Esophagus squamous epithelium (tissue), 5 donors: ENCODE data around the gene POLA1. TPM values are rescaled to one million over a fixed set of nuclear protein-coding genes. Genes with fewer than 3 reads are reported as not detected.

ENCODE experiments used
- DNase-seq: peaks from one replicate; lab custom pipeline; 2025; lab: John Stamatoyannopoulos, UW
- H3K27ac ChIP-seq, 4 donors: fragments of 200-600 bp; sonication (generic); one replicate each; pipeline ENCODE4 v1.5.1; 2016 to 2019; ENCODE audit warnings: mild to moderate bottlenecking in 1 of 4
- H3K27me3 ChIP-seq, 4 donors: fragments of 200-600 bp; sonication (generic); 1 replicate in 3 of 4; 2 replicates in 1 of 4; pipeline versions ENCODE4 v1.5.1 to v1.6.0; 2017 to 2021; ENCODE audit warnings: antibody characterized with exemption in 1 of 4
- H3K36me3 ChIP-seq, 3 donors: fragments of 200-600 bp; sonication (generic); one replicate each; pipeline ENCODE4 v1.5.1; 2016 to 2019
- H3K4me1 ChIP-seq, 3 donors: fragments of 200-600 bp; sonication (generic); one replicate each; pipeline ENCODE4 v1.5.1; 2017 to 2019
- H3K4me3 ChIP-seq, 4 donors: fragments of 200-600 bp; sonication (generic); 1 replicate in 3 of 4; 2 replicates in 1 of 4; pipeline ENCODE4 v1.5.1; 2016 to 2019; ENCODE audit warnings: mild to moderate bottlenecking in 2 of 4, moderate library complexity in 1 of 4
- H3K9me3 ChIP-seq, 3 donors: fragments of 200-600 bp; sonication (generic); one replicate each; pipeline ENCODE4 v1.5.1; 2016 to 2019
- CTCF ChIP-seq, 6 experiments: fragments of 450-650 bp in 4 of 6; fragments of 200-600 bp in 2 of 6; sonication (generic) in 2 of 6; IDR thresholded peaks; one replicate each; pipeline ENCODE4 v1.5.1; 2016 to 2019; ENCODE audit warnings: antibody characterized with exemption in 6 of 6, mild to moderate bottlenecking in 4 of 6, moderate library complexity in 4 of 6
- POLR2A ChIP-seq, 4 donors: fragments of 450-650 bp; IDR thresholded peaks; one replicate each; pipeline ENCODE4 v1.6.1; 2017; ENCODE audit warnings: antibody characterized with exemption in 4 of 4, mild to moderate bottlenecking in 4 of 4, moderate library complexity in 3 of 4
- WGBS, 2 donors: methylation state at CpG; one replicate each; pipeline ENCODE4 v1.1.5; 2018; 5-methylcytosine and 5-hydroxymethylcytosine counted together
- intact Hi-C: fragments of 100-400 bp; cut with DNase I; formaldehyde crosslinking; loops from one replicate; pipeline ENCODE4 v1.15.0; 2022
- total RNA-seq, 4 donors: library from RNA; depleted of rRNA; stranded (reverse); fragments of >200 nt; gene quantifications; one replicate each; pipeline ENCODE4 v1.1.0, GENCODE V29; 2016
- donor health status: DM: yes; HTN: yes; CAD: no.

The POLA1 gene
- total RNA-seq, 4 donors from 2014 or later = 5.3 to 14.7 (median 13.1) TPM

DNA sequence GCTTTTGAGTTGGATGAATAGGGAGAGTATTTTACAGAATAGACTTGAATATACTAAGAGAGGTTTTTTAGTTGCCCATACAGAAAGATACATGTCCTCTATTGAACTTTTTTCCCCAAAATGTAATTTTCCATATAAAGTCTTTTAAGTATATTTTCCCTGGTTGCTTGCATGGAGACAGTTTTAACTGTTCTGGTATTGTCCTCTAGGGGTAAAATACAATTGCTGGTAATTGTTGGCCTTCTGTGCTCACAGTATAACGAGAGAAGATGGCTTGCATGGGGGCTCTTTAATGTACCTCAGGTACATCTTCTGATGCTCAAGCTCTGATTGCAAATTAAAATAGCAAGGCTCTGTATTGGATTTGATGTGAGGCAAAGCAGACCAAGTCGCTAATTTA lies 186.0 kb downstream of the POLA1 start:
- H3K27me3 ChIP-seq = no peaks in the 10 kb centered on the region
- 77 to 93% methylated on average over 2 of the region's 2 CpGs for WGBS, 2 donors
- no peaks in the 10 kb centered on the region for H3K9me3 ChIP-seq
- no peak overlapping the region for H3K4me3 ChIP-seq
- intact Hi-C loops = no loop called here
- TF ChIP-seq POLR2A (IDR thresholded peaks at IDR 0.05) (no peak), CTCF (IDR thresholded peaks at IDR 0.05) (no peak)
- no peaks in the 10 kb centered on the region for H3K4me1 ChIP-seq
- H3K27ac ChIP-seq = no peak overlapping the region
- no peak for DNase-seq
- H3K36me3 ChIP-seq = no peaks in the 10 kb centered on the region

GRCh38 chrX:24886916-24887315 lies 193.2 kb downstream of the POLA1 start:
- WGBS, 2 donors = 75 to 94% methylated on average over 2 to 4 of the region's 4 CpGs
- DNase-seq = no peak
- intact Hi-C loops = no loop called here
- Histone ChIP-seq H3K36me3 (peaks cover 0 to 24% (median 0%) of the 10 kb centered on the region in 3 donors), H3K27ac (no peak overlapping the region), H3K4me1 (no peaks in the 10 kb centered on the region), H3K9me3 (no peaks in the 10 kb centered on the region), H3K4me3 (no peak overlapping the region), H3K27me3 (no peaks in the 10 kb centered on the region)
- TF ChIP-seq CTCF (IDR thresholded peaks at IDR 0.05) (no peak), POLR2A (IDR thresholded peaks at IDR 0.05) (no peak)

- Histone ChIP-seq H3K36me3 (peaks cover 0 to 26% (median 0%) of the 10 kb centered on the region in 3 donors), H3K27ac (no peak overlapping the region), H3K27me3 (no peaks in the 10 kb centered on the region), H3K4me1 (no peaks in the 10 kb centered on the region), H3K4me3 (no peak overlapping the region), H3K9me3 (peaks cover 0 to 7% (median 0%) of the 10 kb centered on the region in 3 donors)
- DNase-seq = no peak
- intact Hi-C loops = no loop called here
- TF ChIP-seq POLR2A (IDR thresholded peaks at IDR 0.05) = no peak
- no peak for TF ChIP-seq CTCF (IDR thresholded peaks at IDR 0.05)
- WGBS, 2 donors = 25 to 27% methylated on average over 2 of the region's 2 CpGs
These were observed 197.0 kb downstream of the POLA1 start for GRCh38 chrX:24890677-24891076.

DNA sequence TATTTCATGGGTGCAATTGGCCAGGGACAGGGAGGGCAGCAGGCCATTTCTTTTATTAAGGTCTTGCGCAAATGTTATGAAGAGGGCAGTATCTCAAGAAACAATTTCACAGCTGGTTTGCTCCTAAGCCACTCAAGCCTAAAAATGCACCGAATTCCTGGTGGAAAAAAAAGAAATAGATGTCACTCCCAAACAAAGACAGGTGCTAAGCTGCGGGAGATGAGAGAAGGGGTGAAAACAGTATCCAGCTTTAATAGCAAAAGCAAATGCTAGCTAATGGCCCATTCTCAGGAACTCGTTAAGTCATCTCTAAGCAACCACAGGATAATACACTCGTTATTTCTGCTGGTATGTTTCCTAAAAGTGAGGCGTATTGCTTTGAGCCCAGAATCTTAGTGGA lies 205.7 kb downstream of the POLA1 start:
- DNase-seq = no peak
- Histone ChIP-seq H3K36me3 (no peaks in the 10 kb centered on the region), H3K9me3 (no peaks in the 10 kb centered on the region), H3K4me3 (no peak overlapping the region), H3K27me3 (no peaks in the 10 kb centered on the region), H3K27ac (no peak overlapping the region), H3K4me1 (no peaks in the 10 kb centered on the region)
- TF ChIP-seq CTCF (IDR thresholded peaks at IDR 0.05) (no peak), POLR2A (IDR thresholded peaks at IDR 0.05) (no peak)
- intact Hi-C loops = no loop called here
- 58 to 89% methylated on average over 3 to 6 of the region's 6 CpGs for WGBS, 2 donors

- no peak for DNase-seq
- no peaks in the 10 kb centered on the region for H3K36me3 ChIP-seq
- H3K4me3 ChIP-seq = no peak overlapping the region
- TF ChIP-seq CTCF (IDR thresholded peaks at IDR 0.05) = no peak
- no peak for TF ChIP-seq POLR2A (IDR thresholded peaks at IDR 0.05)
- 81 to 100% methylated on average over 1 of the region's 1 CpG for WGBS, 2 donors
- no peaks in the 10 kb centered on the region for H3K27me3 ChIP-seq
- H3K27ac ChIP-seq = no peak overlapping the region
- intact Hi-C loops = no loop called here
- no peaks in the 10 kb centered on the region for H3K9me3 ChIP-seq
- H3K4me1 ChIP-seq = no peaks in the 10 kb centered on the region
These were observed 206.5 kb downstream of the POLA1 start for GRCh38 chrX:24900234-24900633.
